GM19372 (cell line): Measurements from ENCODE around the gene DOCK1.

Experiments used
- ATAC-seq: cut with Tn5 transposase; IDR thresholded peaks from one replicate; pipeline ENCODE4 v1.9.1; 2021; ENCODE audit warnings: mild to moderate bottlenecking, low read depth, moderate library complexity; ENCODE audit not compliant: unreplicated experiment

Gene DOCK1

DNA sequence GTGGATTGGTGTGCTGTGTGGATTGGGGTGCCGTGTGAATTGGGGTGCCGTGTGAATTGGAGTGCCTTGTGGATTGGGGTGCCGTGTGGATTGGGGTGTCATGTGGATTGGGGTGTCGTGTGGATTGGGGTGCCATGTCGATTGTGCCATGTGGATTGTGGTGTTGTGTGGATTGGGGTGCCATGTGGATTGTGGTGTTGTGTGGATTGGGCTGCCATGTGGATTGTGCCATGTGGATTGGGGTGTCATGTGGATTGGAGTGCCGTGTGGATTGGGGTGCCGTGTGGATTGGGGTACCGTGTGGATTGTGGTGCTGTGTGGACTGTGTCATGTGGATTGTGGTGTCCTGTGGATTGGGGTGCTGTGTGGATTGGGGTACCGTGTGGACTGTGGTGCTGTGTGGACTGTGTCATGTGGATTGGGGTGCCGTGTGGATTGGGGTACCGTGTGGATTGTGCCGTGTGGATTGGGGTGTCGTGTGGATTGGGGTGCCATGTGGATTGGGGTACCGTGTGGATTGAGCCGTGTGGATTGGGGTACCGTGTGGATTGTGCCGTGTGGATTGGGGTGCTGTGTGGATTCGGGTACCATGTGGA is 523.3 kb downstream of the DOCK1 start:
- ATAC-seq: no peak

DNA sequence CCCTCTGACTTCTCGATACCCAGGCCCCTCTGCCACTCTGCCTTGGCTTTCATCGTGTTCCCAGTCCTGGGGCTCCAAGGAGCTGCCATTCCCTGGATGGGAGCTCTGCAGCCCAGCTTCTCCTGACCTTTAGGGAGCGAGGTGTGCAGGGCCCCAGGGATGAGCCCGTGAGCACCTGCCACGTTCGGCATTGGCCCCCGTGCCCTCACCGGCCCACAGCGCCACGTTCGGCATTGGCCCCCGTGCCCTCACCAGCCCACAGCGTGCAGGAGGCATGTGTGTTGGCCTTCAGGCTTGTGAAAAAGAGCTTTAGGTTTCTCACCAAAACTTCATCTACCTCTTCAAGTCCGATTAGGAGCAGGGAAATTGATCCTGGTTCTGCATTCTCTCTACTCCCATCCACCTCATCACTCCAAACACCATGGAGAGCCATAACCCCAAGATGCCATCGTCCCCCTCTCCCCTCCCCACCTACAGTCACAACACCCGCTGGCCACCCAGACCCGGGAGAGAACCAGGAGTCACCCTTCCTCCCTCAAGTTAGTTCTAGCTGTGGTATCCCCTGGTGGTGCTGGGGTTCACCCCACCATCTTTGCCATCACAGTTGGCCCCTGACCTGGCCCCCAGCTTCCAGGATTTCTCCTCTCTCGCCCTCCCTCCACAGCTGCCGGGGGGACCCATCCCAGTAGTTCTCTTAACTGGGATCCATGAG is 524.5 kb downstream of the DOCK1 start:
- no peak for ATAC-seq

DNA sequence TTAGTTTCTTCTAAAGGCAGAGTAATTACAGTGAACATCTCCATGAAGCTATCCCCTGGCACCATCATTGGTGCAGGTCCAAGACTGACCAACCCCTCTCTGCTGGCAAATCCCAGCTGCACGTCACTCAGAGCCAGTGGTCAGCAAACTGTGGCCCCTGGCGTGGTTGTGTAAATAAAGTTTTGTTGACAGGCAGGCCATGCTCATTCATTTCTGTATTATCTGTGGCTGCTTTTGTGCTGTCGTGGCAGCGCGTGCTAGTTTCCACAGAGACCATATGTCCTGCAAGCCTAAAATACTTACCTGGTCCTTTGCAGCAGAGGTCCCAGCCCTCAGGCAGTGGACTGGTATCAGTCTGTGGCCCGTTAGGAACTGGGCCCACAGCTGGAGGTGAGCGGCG is 526.3 kb downstream of the DOCK1 start:
- no peak for ATAC-seq

DNA sequence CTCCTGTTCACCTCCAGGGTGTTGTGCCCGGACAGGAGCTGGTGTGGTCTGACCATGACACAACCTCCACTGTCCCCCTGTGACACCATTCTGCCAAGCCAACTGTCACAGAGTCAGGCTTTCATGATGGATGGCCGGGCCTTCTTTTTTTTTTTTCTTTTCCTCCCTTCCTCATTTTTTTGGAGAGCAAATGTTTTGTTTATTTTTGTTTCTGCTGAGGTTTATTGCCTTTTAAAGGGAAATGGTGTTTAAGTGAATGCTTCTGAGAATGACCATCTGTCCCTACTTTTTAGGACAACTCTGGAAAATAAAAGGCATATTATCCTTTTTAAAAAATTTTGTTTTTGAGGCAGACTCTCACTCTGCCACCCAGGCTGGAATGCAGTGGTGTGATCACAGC is 528.8 kb downstream of the DOCK1 start:
- ATAC-seq: no peak

DNA sequence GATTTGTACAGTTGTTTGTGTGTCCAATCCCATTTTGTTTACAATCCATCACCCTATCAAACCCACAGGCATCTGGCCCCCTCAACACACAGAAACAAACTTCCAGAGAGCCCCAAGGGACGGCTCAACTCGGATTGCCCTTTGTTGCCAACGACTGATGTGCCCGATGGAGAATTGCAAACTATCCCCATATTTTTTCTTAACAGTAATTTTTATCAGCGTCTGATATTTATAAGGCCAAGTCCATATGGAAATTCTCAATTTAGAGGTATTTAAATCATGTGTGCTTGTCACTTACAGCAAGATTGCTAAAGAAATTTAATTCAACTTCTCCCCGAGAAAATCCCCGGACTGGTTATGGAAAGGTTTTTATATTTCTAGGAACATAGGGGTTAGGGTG is 530.0 kb downstream of the DOCK1 start:
- ATAC-seq: no peak

DNA sequence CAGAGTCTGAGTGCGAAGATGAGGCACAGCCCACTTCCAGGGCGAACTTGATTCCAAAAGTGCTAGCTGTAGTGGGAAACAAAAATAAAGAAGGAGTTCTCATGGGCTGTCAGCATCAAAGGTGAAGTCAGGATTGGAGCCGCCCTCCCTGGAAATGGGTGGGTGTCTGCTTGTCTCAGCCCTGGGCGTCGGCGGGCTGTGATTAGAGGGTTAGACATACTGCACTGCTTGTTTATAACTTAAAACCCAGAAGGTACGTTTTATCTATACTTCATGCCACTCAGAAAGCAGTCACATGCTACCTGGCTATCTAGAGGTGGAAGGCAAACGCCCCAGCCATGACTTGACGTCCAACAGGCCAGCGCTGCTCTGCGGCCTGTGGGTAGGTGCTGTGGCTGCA is 535.1 kb downstream of the DOCK1 start:
- ATAC-seq: no peak

DNA sequence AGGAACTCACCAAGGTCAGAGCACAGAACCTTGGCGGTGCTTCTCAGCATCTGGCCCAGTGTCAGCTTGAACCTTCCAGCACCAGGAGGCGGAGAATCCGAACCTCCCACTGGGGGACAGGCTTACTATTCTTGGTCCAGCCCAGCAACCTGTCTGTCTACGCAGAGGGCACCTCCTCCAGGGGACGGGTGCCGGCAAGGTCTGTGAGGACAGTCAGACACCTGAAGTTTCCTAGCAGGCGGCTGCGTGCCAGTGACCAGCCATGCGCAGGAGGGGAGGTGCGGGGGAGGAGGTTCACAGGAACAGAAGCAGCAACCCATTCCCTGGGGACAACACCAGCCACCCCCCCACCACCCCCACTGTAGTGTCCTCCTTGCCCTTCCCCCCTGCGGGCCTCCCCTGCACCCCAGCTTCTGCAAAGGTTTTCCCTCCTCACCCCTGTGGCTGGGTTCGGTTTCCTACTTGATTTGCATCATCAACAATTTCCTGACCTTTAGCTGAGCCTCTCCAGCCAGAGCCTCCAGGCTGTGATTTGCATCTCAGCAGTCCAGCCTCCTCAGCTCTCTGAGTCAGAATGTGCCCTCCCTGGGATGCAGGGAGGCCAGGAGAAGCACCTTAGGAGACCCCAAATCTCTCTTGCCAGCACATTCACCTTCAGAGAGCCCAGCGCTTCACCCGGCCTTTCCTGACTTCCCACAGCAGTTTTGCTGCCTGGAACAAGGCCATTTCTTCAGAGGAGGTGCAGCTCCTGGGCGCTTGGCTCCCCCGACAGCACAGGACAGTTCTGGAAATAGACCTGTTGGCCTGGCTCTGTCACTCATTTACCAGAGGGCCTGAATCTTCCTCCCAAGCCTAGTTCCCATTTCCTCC is 536.4 kb downstream of the DOCK1 start:
- no peak for ATAC-seq

DNA sequence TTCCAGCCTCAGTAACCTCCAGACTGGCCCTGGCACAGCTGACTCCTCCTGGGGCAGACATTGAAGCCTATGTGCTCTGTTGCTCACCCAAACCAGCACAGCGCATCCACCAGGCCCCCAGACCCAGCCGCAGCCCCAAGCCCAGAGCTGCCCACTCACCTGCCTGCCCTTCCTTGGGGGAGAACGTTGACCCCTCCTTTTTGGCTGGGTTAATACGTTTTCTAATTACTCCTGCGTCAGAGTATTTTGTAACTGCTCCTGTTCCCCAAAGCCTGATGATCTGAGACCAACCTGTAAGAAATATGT is 536.9 kb downstream of the DOCK1 start:
- ATAC-seq: no peak

DNA sequence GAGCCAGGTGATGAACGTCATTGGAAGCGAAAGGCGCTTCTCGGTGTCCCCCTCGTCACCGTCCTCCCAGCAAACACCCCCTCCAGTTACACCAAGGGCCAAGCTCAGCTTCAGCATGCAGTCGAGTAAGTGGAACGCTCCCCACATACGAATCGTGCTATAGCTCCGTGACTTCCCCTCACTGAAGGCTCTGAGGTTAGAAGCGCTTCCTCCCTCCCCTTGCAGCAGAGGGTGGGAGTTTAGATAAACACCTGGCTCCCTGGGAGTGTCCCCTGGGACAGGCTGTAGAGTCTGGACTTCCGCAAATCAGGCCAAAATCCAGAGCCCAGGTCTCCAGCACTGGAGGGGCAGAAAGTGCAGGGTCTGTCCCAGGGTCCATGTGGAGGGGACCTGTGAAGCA is 538.9 kb downstream of the DOCK1 start:
- ATAC-seq: no peak

DNA sequence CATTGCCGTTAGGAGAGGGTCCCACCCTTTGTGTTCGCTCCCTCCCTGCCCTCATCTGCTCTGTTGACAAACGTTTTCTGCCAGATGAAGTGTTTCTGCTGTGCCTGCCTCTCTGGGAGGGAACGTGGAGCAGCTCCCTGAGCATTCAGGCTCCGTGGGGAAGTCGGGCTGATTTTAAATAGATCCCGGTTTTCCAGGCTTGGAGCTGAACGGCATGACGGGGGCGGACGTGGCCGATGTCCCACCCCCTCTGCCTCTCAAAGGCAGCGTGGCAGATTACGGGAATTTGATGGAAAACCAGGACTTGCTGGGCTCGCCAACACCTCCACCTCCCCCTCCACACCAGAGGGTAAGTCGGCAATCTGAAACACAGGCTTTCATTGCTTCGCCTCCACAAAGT is 542.0 kb downstream of the DOCK1 start:
- no peak for ATAC-seq

DNA sequence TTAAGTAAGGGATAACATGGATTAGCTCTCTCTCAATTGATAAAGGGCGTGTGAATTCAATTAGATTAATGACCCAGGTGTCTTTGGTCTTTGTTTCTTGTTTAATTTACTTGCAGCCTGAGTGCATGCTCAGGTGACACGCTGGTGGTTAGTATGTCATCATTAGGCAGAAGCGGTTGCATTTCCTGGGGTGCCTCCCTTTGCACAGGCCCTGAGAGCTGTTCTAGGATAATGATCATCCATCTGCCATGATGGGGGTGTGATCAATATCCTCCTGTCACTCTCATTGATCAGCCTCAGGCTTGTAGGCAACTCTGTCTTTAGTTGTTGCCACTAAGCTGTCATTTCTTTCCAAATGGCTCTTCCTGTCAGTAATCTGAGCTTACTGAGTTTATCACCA is 544.3 kb downstream of the DOCK1 start:
- ATAC-seq: no peak

DNA sequence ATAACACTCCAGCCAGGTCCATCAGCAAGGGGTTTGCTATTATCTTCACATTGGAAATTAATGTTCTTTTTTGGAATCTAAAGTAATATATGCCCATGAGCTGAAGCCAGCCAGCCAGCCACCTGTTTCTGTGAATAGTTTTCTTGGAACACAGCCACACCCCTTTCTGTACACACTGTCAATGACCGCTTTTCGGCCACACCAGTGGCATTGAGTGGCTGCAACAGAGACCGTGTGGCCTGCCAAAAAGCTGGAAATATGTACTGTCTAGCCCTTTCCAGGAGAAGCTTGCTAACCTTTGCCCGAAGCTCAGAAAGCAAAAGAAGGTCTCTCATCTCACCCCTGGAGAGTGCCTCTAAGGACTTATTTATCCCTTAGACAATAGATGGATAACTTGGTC is 545.4 kb downstream of the DOCK1 start:
- no peak for ATAC-seq

DNA sequence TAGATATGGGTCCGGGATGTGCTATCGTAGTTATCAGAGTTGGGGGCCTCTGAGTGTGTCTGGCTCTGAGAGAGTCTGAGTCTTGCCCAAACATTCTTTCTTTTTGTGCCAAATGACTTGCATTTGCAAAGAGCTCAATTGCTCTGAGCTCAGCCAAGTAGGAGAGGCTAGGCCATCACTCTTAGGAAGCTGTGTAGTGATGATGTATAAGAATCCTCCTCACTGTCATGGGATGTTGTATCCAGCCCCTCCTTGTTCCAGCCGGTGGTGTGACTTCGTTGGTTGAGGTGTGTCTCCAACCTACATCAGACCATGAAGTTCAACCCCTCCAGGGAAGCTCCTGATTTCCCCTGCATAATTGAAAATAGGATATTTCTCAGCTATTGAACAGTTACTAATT is 546.4 kb downstream of the DOCK1 start:
- ATAC-seq: no peak

DNA sequence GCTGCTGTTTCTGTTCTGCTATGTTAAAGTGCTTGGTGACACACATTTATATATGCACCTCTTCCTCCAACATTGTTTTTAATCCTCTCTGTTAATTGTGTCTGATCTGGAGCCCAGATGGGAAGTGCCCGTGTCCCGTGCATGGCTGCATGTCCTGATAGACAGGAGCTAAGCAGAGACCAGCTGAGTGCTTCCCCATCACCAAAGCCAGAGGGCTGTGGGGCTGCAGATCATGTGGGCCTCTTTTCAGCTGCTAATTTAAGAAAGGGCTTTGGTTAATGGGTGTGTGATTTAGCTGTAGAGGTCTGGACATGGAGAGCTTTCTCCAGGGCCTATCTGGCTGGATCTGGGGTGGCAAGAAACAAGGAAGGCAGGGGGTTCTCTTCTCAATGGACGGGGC is 547.3 kb downstream of the DOCK1 start:
- ATAC-seq: no peak

DNA sequence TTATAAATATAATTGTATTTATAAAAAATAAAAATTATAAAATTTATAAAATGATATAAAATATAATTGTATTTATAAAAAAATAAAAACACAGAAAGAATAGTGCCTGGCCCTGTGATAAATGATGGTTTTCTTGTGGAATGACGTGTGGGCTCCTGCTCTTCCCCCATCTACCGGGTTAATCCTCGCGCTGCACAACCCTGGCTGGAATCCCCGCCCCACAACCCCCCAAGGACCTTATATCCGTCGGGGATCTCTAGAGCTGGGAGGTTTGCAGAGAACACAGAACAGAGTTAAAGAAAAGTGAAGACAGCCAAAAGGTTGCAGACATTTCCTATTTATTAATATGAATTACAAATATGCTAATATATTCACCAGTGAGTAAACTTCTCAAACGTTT is 548.5 kb downstream of the DOCK1 start:
- no peak for ATAC-seq

DNA sequence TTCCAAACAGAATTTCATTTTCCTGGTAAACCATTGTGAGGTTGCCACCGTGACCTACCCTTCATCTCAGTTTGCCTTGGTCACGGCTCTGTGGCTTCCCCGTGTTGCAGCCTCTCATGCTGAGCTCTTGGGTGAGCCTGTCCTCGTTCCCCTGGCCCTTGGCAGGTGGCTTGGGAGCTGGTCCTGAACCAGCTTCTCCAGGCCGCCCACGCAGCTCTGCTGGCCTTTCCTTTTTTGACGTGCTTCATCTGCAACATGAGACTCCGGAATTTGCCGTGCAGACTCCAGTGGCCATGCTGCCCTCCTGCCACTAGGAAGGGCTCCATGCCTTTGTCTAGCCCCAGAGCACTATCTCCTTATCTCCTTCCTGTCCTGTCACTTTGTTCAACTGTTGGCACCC is 550.9 kb downstream of the DOCK1 start:
- no peak for ATAC-seq

DNA sequence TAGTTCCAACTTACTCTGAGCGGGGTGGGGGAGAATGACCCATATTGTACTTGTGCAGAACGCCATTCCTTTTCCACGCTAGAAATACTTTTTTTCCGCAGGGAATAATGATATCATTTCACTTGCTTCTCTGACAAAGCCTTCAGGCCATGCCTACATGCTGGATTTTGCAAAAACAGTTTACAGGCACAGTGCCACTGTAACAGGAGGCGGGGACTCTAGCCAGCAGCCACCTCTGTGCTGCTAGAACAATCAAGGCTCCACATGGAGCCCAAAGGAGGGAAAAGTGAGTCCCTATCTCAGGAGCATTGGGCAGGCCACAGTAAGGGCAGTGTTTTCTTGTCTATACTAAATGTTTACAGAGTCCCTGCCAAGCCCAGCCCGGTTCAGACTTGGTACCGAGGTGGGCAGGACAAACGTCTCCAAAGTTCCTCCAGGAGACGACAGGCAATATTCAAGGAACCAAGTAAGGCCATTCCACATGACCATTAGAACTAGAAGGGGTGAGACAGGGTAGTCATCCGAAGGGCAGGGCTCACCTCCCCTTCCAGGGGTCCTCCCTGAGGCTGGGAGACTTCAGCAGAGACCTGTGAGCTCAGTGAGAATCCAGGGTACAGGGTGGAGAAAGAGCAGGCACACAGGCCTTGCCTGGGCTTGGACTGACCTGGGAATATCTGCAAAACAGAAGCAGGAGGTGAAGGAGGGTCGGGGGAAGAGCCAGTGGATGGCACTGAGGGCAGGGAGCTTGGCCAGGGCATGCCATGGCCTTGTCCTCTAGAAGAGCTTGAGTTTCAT is 553.0 kb downstream of the DOCK1 start:
- no peak for ATAC-seq

DNA sequence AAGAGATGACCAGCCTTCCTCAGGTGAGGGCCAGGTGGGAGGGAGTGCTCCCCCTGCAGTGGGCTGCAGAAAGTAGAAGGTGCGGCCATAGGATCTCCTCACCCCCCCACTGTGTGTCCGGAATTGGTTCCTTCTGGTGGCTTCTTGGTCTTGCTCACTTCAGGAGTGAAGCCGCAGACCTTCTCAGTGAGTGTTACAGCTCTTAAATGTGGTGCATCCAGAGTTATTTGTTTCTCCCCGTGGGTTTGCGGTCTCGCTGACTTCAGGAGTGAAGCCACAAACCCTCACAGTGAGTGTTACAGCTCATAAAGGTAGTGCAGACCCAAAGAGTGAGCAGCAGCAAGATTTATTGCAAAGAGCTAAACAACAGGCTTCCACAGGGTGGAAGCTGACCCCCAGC is 553.6 kb downstream of the DOCK1 start:
- ATAC-seq: no peak

DNA sequence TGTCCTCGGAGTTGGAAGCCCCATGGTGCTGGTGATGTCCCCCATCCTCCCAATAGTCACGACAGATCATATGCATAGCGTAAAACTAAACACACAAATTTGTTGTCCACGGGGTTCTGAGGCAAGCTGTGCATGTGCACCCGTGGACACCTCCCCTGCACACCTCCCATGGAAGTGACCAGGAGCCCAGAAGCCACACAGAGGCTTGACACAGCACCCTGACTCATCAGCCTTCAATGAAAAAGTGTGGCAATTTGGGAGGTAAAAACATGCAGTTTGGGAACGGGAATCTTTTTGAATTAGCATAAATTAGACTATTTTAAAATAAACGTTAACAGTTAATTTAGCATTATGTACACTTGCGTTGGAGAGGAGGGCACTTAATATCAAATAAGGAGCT is 554.7 kb downstream of the DOCK1 start:
- no peak for ATAC-seq

DNA sequence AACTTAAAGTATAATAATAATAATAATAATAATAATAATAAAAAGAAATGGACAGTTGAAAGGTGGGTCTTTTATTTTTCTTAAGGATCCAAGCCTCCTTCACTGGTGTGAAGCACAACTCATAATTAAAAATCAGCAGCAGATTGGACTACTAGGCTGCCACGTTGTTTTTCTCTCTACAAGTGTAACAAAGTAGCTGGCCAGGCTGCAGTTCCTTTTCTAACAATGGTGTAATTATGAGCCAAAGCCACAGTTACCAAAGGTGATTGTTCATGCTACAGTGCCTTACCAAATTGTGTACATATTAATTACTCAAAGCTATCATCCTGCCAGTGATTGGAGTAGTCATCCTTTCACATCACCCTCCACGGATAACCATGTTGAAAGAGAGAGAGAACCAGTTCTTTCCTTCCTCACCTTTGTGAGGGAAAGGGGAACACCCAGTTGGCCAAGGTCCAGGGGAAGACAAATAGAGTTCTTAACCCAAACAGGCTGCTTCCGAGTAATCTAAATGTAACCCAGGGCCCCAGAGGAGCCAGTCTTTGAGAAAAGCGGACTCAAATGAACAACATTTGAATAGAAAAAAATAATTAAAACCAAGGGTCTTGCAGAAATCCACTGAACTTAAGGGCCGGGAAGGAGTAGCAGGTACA is 557.5 kb downstream of the DOCK1 start:
- ATAC-seq: no peak

DNA sequence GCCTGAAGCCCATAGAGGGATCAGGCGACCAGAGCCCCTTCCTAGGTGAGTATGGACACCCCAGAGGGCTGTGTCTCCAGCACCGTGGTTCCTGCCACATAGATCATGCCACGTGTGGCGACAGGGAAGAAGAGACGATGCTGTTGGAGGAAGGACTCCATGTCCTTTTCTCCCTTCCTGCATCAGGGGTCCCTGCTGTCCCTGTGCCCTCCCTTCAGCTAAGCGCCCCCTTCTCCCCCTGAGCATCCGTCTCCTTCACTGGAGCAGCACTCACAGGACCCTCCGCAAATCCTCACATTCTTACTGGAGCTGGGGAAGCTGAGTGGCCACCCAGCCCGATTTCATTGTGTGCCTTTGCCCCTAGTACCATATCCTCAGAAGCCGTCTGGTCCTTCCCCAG is 558.3 kb downstream of the DOCK1 start:
- ATAC-seq: no peak
